BLaER1 (cell line): ENCODE results near the gene PCOLCE2.
"Not testable (repeated sequence)": the region's sequence is repeated elsewhere in the genome, so short reads cannot be mapped to it uniquely, and the experiment has no call there.

Experiments used
- H3K27ac ChIP-seq: shearing (Covaris generic); formaldehyde crosslinking; 2 replicates; pipeline ENCODE4 v1.8.1; 2022
- H3K27me3 ChIP-seq: shearing (Covaris generic); formaldehyde crosslinking; 2 replicates; pipeline ENCODE4 v1.8.1; 2022
- H3K36me3 ChIP-seq: shearing (Covaris generic); formaldehyde crosslinking; 2 replicates; pipeline ENCODE4 v1.8.1; 2022
- H3K4me1 ChIP-seq: shearing (Covaris generic); formaldehyde crosslinking; 2 replicates; pipeline ENCODE4 v1.8.1; 2022
- H3K4me2 ChIP-seq: shearing (Covaris generic); formaldehyde crosslinking; 2 replicates; pipeline ENCODE4 v1.8.1; 2022
- H3K4me3 ChIP-seq: shearing (Covaris generic); formaldehyde crosslinking; 2 replicates; pipeline ENCODE4 v1.8.1; 2022
- H3K9ac ChIP-seq: shearing (Covaris generic); formaldehyde crosslinking; 2 replicates; pipeline ENCODE4 v1.8.1; 2022
- H3K9me3 ChIP-seq: shearing (Covaris generic); formaldehyde crosslinking; 2 replicates; pipeline ENCODE4 v1.8.1; 2022
- H4K20me1 ChIP-seq: shearing (Covaris generic); formaldehyde crosslinking; 2 replicates; pipeline ENCODE4 v1.8.1; 2022
- Cebpa-rat ChIP-seq: shearing (Covaris generic); IDR thresholded peaks from 2 replicates; pipeline ENCODE4 v1.8.1; 2022

The PCOLCE2 gene

DNA sequence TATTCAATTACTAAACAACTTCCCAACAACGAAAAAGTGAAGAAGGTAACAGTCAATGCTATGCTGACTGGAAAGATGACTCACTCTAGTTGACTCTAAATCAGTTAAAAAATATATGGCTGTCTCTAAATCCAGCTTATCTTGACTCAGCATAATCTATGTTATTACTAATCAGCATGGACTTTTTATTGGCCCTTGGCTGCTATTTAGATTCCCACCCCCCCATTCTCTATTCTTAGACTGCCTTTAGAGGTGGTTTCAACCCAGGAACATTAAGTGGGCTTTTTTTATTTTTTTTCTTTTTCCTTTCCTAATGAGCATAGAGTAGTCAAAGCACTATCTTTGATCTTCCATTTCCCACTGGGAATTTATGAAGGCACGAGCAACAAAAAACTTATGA is 1.9 kb downstream of the PCOLCE2 start:
- Histone ChIP-seq H3K27ac (no peak overlapping the region), H3K27me3 (peaks cover 23% of the 10 kb centered on the region), H3K4me3 (no peak overlapping the region), H4K20me1 (no peaks in the 10 kb centered on the region), H3K9ac (no peak overlapping the region), H3K4me2 (no peak overlapping the region), H3K36me3 (no peaks in the 10 kb centered on the region), H3K4me1 (no peaks in the 10 kb centered on the region), H3K9me3 (peaks cover 24% of the 10 kb centered on the region)
- no peak for TF ChIP-seq Cebpa-rat

DNA sequence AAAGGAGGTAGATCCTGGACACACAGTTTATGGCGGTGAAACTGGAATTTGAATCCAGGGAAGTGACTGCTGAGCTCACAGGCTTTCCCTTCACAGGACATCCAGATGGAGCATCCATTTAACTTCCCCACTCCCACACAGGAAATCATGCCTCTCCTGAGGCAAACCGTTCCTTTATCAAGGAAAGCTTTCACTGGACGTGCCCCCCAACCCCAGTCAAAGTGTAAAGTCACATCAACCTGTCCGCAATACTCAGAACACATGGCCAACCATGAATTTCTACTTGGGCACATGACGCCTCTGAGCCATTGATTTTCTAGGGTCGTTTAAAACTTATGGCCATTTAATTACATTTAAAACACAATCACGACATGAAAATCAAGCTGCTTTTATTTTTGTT is 2.9 kb downstream of the PCOLCE2 start:
- Histone ChIP-seq H4K20me1 (no peaks in the 10 kb centered on the region), H3K9me3 (peaks cover 24% of the 10 kb centered on the region), H3K9ac (no peak overlapping the region), H3K36me3 (no peaks in the 10 kb centered on the region), H3K4me3 (no peak overlapping the region), H3K4me1 (no peaks in the 10 kb centered on the region), H3K27me3 (peaks cover 23% of the 10 kb centered on the region), H3K4me2 (no peak overlapping the region), H3K27ac (no peak overlapping the region)
- TF ChIP-seq Cebpa-rat: no peak

DNA sequence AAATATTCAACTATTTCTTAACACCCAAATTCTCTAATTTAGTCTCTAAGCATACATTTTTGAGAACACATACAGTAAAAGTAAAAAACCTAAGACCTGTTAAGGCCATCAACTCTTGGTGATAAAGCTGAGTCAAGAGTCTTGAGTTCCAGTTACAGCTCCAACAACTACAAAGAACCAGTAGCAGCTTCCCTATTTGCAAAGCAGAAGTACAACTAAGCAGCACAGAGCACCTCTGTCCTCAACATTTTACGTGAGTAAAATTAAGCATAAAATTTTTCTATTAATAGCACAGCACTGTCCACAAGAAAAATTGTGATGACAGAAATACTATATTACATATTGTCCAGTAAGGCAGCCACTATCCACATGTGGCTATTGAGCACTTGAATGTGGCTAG is 4.4 kb downstream of the PCOLCE2 start:
- Histone ChIP-seq H3K4me1 (no peaks in the 10 kb centered on the region), H3K36me3 (no peaks in the 10 kb centered on the region), H3K27me3 (peaks cover 16% of the 10 kb centered on the region), H3K4me2 (no peak overlapping the region), H3K9ac (no peak overlapping the region), H3K9me3 (peaks cover 16% of the 10 kb centered on the region), H3K27ac (no peak overlapping the region), H4K20me1 (no peaks in the 10 kb centered on the region), H3K4me3 (no peak overlapping the region)
- no peak for TF ChIP-seq Cebpa-rat

DNA sequence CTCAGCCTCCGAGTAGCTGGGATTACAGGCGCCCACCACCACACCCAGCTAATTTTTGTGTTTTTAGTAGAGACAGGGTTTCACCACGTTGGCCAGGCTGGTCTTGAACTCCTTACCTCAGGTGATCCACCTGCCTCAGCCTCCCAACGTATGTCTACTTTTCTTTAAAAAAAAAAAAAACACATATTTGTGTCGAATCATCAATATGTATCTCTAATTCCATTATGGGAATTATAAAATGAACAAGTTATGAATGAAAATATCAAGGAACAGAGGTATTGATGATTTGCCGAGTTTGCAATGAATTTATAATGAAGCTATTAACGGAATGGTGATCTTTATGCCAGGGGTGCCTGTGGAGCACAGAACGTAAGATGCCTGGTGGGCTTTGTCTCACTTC is 5.3 kb downstream of the PCOLCE2 start:
- not testable (repeated sequence) for H3K36me3 ChIP-seq, H3K27me3 ChIP-seq, H3K4me1 ChIP-seq

DNA sequence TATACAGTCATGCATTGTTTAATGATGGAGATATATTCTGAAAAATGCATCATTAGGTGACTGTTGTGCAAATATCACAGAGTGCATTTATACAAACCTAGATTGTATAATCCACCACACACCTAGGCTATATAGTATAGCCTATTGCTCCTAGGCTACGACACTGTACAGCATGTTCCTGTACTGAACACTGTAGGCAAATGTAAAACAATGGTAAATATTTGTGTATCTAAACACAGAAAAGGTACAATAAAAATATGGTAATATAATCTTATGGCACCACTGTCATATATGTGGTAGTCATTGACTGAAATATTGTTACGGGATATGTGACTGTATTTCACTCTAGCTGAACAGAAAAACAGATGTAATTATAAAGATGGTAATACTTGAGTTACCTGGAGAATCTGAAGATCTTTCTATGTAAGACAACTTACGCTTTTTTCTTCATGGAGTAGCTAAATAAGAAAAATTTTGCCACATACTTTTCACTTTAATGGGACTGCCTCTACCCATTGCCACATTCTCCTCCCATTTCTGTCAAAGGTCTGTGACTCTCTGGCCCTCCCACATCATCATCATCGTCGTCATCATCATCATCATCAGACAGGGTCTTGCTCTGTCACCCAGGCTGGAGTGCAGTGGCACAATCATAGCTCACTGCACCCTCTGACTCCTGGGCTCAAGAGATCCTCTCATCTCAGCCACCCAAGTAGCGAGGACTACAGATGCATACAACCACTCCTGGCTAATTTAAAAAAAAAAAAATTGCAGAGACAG is 7.2 kb downstream of the PCOLCE2 start:
- no peak for TF ChIP-seq Cebpa-rat
- Histone ChIP-seq H3K4me3 (no peak overlapping the region), H3K36me3 (no peaks in the 10 kb centered on the region), H3K27ac (no peak overlapping the region), H4K20me1 (no peaks in the 10 kb centered on the region), H3K4me1 (no peaks in the 10 kb centered on the region), H3K9ac (no peak overlapping the region), H3K9me3 (no peaks in the 10 kb centered on the region), H3K27me3 (no peaks in the 10 kb centered on the region), H3K4me2 (no peak overlapping the region)

More for the DNA sequence above, 5.3 kb downstream of the PCOLCE2 start:
- H3K4me2 ChIP-seq, H3K27ac ChIP-seq, H3K4me3 ChIP-seq, H3K9ac ChIP-seq, H3K9me3 ChIP-seq, H4K20me1 ChIP-seq: not testable (repeated sequence)

DNA sequence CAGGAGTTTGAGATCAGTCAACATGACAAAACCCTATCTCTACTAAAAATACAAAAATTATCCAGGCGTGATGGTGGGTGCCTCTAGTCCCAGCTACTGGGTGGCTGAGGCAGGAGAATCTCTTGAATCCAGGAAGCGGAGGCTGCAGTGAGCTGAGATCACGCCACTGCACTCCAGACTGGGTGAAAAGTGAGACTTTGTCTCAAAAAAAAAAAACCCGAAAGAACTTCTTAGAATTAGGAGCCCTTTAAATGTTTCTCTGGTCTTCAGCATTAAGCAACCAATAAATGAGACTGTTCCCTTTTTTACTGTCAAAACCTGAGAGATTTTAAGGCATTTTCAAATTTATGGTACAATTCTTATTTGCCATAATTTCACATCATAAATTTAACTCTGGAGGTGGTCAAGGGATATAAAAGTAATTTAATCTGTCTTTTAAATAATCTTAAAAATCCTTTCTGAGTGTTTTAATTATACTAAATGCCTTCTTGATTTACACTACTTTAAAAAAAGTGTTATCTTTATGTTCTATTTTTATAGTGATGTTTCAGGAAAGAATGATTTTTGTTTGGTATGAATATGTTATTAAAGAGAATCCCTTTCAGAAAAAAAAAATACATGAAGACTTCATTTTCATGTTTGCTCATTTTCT is 10.1 kb downstream of the PCOLCE2 start:
- no peaks in the 10 kb centered on the region for H3K27me3 ChIP-seq
- no peak for TF ChIP-seq Cebpa-rat
- no peaks in the 10 kb centered on the region for H3K9me3 ChIP-seq
- H3K9ac ChIP-seq: no peak overlapping the region
- no peaks in the 10 kb centered on the region for H3K4me1 ChIP-seq
- no peak overlapping the region for H3K27ac ChIP-seq
- no peaks in the 10 kb centered on the region for H3K36me3 ChIP-seq
- no peak overlapping the region for H3K4me2 ChIP-seq
- H3K4me3 ChIP-seq: no peak overlapping the region
- H4K20me1 ChIP-seq: no peaks in the 10 kb centered on the region

DNA sequence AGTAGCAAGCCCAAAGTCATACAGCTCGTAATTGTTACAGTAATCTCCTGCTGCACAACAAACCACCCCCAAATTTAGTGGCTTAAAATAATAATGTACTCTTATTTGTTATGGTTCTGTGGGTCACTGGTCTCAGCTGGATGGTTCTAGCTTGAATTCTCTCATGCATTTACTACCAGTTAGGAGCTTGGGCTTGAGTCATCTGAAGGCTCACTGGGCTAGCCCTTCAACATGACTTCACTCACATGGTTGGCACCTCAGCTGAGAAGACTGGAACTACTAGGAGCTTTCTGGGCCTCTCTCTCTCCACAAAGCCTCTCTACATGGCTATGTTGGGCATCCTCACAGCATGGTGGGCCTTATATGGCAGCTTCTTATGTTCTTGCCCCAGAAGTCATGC is 12.5 kb downstream of the PCOLCE2 start:
- no peak overlapping the region for H3K9ac ChIP-seq
- no peaks in the 10 kb centered on the region for H3K4me1 ChIP-seq
- no peaks in the 10 kb centered on the region for H3K9me3 ChIP-seq
- no peak overlapping the region for H3K27ac ChIP-seq
- no peak overlapping the region for H3K4me3 ChIP-seq
- H3K4me2 ChIP-seq: no peak overlapping the region
- H4K20me1 ChIP-seq: no peaks in the 10 kb centered on the region
- no peaks in the 10 kb centered on the region for H3K27me3 ChIP-seq
- no peak for TF ChIP-seq Cebpa-rat
- H3K36me3 ChIP-seq: no peaks in the 10 kb centered on the region

DNA sequence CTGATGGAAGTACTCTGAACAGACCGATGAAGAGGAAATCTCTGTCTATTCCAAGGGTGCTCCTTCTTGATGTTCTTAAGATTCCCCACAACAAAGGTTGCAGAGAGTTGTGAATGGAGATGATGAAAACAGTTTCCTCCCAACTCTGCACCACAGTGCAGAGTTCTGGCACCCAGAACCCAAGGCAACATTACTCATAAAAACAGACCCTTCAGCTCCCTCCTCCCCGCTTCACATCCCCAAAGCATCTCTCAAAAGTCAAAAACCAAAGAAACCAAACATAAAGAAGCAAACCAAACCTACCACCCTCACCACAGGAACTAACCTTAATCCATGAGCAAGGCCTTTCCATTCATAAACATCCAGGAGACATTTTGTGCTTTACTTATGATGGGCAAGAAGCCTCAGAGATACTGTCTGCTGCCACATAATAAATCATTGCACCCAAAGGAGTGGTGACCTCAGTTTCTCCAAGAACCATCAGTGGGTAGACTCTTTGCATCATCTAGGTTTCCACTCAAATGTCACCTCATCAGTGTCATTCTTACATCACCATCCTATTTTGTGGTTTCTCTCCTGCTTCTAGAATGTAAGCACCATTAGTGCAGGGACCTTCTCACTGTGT is 13.2 kb downstream of the PCOLCE2 start:
- H3K4me3 ChIP-seq: no peak overlapping the region
- H3K27ac ChIP-seq: no peak overlapping the region
- no peaks in the 10 kb centered on the region for H3K27me3 ChIP-seq
- no peaks in the 10 kb centered on the region for H3K4me1 ChIP-seq
- no peak overlapping the region for H3K4me2 ChIP-seq
- H3K36me3 ChIP-seq: no peaks in the 10 kb centered on the region
- TF ChIP-seq Cebpa-rat: no peak
- H4K20me1 ChIP-seq: no peaks in the 10 kb centered on the region
- no peak overlapping the region for H3K9ac ChIP-seq
- no peaks in the 10 kb centered on the region for H3K9me3 ChIP-seq

DNA sequence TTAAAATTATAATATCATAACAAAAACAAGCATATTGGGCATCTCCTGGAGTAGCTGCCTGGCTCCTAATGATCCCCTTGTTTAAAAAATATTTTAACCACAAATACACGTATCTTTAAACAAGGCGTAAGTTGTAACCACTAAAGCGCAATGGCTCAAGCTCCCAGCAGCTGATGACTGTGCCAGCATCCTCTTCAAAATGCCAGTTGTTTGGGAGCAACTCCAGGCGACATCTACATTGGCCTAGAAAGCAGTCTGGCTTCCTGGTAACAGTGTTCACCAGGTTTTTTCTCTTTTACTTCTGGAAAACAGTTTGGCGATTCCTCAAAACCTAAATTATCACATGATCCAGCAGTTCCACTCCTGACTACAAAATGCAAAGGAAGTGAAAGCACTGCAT is 13.8 kb downstream of the PCOLCE2 start:
- TF ChIP-seq Cebpa-rat: no peak
- no peak overlapping the region for H3K4me2 ChIP-seq

DNA sequence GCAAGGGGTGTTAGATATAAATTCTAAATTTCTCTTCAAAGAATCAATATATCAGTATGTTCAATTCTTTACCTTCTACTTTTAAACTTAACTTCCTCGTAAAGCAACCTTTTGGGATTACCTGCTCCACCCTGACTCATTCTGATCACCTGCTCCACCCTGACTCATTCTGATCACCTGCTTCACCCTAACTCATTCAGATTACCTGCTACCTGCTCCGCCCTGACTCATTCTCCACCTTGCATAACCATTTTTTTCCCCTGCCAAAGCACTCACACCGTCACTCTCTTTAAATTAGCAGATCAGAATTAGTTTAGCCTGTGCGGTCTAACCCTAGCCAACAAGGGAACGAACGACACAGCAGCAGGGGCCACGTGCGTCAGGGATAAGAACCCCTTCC is 20.5 kb downstream of the PCOLCE2 start:
- H3K27ac ChIP-seq, H3K4me1 ChIP-seq, H3K4me3 ChIP-seq, H3K9me3 ChIP-seq, H4K20me1 ChIP-seq, H3K36me3 ChIP-seq, H3K27me3 ChIP-seq, H3K4me2 ChIP-seq, H3K9ac ChIP-seq: not testable (repeated sequence)

More for the DNA sequence above, 13.8 kb downstream of the PCOLCE2 start:
- Histone ChIP-seq H3K4me3 (no peak overlapping the region), H4K20me1 (no peaks in the 10 kb centered on the region), H3K27me3 (no peaks in the 10 kb centered on the region), H3K4me1 (no peaks in the 10 kb centered on the region), H3K27ac (no peak overlapping the region), H3K9me3 (no peaks in the 10 kb centered on the region), H3K9ac (no peak overlapping the region), H3K36me3 (no peaks in the 10 kb centered on the region)
